WERI-Rb-1 (cell line): ENCODE data around the gene ARHGEF17.

Experiments
- DNase-seq: peaks from one replicate; pipeline ENCODE4 v3.0.0-alpha.2; 2020
- H3K27ac ChIP-seq: fragments of 250-450 bp; sonication (Bioruptor Pico); 2 replicates; pipeline ENCODE4 v1.5.1; 2020; ENCODE audit warnings: mild to moderate bottlenecking, moderate library complexity
- H3K27me3 ChIP-seq: fragments of 250-450 bp; sonication (Bioruptor Pico); 2 replicates; pipeline ENCODE4 v1.5.1; 2021; ENCODE audit warnings: mild to moderate bottlenecking, low read depth, moderate library complexity; ENCODE audit not compliant: insufficient read depth, severe bottlenecking
- H3K36me3 ChIP-seq: fragments of 250-450 bp; sonication (Bioruptor Pico); 2 replicates; pipeline ENCODE4 v1.5.1; 2020; ENCODE audit warnings: mild to moderate bottlenecking, moderate library complexity
- H3K4me3 ChIP-seq: 2 replicates; pipeline ENCODE4 v1.5.1; 2011; ENCODE audit warnings: low read depth, mild to moderate bottlenecking, control low read depth, low read length
- H3K9me3 ChIP-seq: fragments of 250-450 bp; sonication (Bioruptor Pico); 2 replicates; pipeline ENCODE4 v1.5.1; 2021; ENCODE audit warnings: mild to moderate bottlenecking, moderate library complexity; ENCODE audit not compliant: severe bottlenecking
- TF ChIP-seq, protein P1 (sequence below): IDR thresholded peaks from 2 replicates; pipeline ENCODE4 v1.5.1; 2011; ENCODE audit warnings: low read depth, mild to moderate bottlenecking, control low read depth, inconsistent platforms, low read length

ARHGEF17 gene

DNA sequence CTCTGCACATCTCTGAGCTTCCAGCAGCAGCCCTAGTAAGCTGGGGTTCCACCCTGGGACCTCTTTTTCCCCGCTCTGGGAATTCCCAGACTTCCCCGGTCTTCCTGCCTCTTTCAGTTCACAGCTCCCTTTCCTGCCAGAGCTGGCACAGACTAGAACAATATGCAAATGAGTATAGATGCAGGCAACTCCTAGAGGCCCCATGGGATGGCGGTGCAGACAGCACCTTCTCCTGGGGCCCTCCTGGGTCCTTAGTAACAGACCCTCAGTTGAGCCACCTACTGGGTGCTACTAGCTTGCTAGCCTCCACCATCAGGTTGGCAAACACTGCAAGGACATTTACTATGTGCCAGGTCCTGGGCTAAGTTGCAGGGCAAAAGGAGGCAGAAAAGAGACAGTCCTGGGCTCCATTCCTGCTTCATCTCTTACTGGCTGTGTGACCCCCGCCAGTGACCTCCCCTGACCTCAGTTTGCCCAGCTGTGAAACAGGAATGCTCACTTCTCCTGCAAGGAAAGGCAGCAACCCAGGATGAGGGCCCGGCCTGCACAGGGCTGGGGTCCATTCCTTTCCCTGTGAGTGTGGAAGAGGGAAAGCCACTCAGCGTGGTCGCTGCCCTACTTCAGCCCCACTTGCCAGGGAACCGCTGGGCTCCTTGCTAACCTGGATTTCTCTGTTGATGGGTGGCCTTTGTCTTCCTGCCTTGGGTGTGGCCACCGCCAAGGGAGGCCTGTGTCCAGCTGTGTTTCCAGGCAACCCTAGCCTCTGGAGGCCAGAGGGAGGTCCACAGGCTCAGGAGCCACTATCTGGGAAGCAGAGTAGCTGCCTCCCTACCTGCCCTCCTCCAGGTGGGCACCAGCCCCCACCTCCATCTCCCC, 75.4 kb downstream of the ARHGEF17 start:
- no peaks in the 10 kb centered on the region for H3K27me3 ChIP-seq
- H3K9me3 ChIP-seq = no peaks in the 10 kb centered on the region
- TF ChIP-seq, protein P1, sequence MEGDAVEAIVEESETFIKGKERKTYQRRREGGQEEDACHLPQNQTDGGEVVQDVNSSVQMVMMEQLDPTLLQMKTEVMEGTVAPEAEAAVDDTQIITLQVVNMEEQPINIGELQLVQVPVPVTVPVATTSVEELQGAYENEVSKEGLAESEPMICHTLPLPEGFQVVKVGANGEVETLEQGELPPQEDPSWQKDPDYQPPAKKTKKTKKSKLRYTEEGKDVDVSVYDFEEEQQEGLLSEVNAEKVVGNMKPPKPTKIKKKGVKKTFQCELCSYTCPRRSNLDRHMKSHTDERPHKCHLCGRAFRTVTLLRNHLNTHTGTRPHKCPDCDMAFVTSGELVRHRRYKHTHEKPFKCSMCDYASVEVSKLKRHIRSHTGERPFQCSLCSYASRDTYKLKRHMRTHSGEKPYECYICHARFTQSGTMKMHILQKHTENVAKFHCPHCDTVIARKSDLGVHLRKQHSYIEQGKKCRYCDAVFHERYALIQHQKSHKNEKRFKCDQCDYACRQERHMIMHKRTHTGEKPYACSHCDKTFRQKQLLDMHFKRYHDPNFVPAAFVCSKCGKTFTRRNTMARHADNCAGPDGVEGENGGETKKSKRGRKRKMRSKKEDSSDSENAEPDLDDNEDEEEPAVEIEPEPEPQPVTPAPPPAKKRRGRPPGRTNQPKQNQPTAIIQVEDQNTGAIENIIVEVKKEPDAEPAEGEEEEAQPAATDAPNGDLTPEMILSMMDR = no peak
- peaks cover 31% of the 10 kb centered on the region for H3K36me3 ChIP-seq
- no peak for DNase-seq
- no peak overlapping the region for H3K27ac ChIP-seq
- no peak overlapping the region for H3K4me3 ChIP-seq

DNA sequence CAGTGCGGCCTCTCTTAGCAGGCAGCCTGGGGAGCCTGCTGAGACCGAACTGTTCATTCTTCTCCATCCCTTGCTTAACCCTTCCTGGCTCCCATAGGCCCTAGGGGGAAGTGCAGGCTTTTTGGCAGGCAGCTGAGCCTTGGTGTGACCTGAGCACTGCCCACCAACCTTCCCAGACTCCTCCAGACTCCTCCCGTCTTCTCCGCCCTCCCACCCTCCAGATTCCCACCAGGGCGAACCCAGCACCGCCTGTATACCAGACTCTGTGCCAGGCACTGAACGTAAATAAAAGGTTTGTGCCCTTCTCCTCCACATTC, 76.0 kb downstream of the ARHGEF17 start:
- TF ChIP-seq, protein P1 = no peak
- Histone ChIP-seq H3K27me3 (no peaks in the 10 kb centered on the region), H3K36me3 (peaks cover 30% of the 10 kb centered on the region), H3K27ac (no peak overlapping the region), H3K4me3 (no peak overlapping the region), H3K9me3 (no peaks in the 10 kb centered on the region)
- DNase-seq = no peak

DNA sequence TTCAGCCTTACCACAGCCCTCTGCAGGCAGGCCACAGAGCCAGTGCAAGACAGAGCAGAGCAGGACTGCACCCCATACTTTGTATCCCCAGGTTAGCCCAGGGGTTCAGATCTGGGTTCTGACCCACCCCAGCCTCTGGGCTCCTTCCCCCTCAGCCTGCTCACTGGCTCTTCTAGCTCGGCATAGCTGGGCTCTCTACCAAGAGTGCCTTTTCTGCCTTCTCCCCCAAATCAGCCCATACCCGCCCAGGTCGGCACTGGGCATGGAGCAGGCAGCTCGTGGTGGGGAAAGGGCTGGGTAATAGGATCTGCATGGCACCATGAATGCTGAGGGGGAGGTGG, 76.4 kb downstream of the ARHGEF17 start:
- no peak for DNase-seq
- Histone ChIP-seq H3K27ac (no peak overlapping the region), H3K36me3 (peaks cover 30% of the 10 kb centered on the region), H3K27me3 (no peaks in the 10 kb centered on the region), H3K4me3 (no peak overlapping the region), H3K9me3 (no peaks in the 10 kb centered on the region)
- TF ChIP-seq, protein P1 = no peak

DNA sequence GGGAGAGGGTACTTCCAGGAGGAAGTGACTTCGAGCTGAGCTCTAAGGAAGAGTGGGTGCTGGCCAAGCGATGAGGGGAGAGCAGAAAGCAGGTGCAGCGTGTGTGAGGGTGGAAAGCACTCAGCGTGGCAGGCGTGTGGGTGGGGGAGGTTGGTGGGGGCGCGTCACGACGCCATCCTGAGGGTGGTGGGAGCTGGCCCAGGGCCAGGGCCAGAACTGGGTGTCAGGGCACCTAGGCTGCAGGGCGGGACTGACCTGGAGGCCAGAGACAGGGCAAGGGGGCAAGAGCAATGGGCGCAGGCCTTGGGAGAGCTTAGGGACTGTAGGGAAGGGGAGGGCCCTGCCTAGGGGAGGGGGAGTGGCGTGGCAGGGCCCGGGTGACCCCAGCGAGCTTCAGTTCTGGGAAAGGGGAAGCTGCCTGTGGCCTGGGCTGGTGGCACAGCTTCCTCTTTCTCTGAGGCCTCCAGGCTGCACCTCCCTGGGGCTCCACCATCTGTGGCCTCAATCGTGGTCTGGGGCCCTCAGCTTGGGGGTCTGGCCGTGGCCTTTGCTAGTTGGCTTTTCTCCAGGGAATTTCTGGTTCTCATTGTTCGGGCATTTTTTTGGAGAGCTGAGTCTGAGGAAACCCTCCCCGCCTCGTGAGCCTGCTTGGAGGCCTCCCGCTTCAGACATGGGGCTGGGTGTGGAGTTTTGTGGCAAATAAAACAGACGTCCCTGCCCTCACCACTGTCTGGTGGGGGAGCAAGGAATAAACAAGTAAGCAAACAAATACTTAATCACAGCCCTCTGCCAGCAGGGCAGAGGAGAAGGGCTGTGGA, 77.0 kb downstream of the ARHGEF17 start:
- TF ChIP-seq, protein P1 = no peak
- peak overlapping the region; percentile 50 for H3K27ac ChIP-seq
- DNase-seq = no peak

DNA sequence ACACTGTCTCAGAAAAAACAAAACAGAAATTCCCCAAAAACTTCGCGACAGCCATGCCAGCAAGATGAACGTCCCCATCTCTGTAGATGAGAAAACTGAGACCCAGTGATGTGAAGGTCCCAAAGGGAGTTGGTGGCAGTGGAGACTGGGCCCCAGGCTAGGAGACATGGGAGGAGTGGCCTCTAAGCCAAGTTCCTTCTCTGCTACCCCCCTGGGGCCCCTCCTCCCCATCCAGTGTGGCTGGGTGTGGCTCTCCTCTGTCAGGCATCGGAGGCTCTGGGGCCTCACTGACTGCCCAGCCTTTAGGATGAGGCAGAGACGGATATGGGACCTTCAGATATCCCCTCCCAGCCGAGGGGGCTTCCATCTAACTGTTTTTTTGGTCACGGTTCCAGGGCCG, 77.9 kb downstream of the ARHGEF17 start:
- Histone ChIP-seq H3K36me3 (peaks cover 33% of the 10 kb centered on the region), H3K27ac (peak overlapping the region; percentile 28; the same call in 1 of the 2 replicates), H3K27me3 (no peaks in the 10 kb centered on the region), H3K4me3 (no peak overlapping the region), H3K9me3 (no peaks in the 10 kb centered on the region)
- TF ChIP-seq, protein P1 = no peak
- DNase-seq = no peak

More for the DNA sequence above, 77.0 kb downstream of the ARHGEF17 start:
- no peaks in the 10 kb centered on the region for H3K9me3 ChIP-seq
- no peak overlapping the region for H3K4me3 ChIP-seq
- H3K27me3 ChIP-seq = no peaks in the 10 kb centered on the region
- peaks cover 30% of the 10 kb centered on the region for H3K36me3 ChIP-seq
